Mesendoderm (in vitro differentiated cells): ENCODE measurements around the gene MPIG6B.
A peak's percentile ranks its signal among the peaks of the same experiment; 100 is the strongest.

Experiments
- DNase-seq: peaks from one replicate; pipeline ENCODE4 v3.0.0; 2013
- H2AK5ac ChIP-seq: 2 replicates; pipeline ENCODE4 v1.6.1; 2013; ENCODE audit warnings: low read length, inconsistent platforms
- H2BK120ac ChIP-seq: 2 replicates; pipeline ENCODE4 v1.6.1; 2013; ENCODE audit warnings: low read depth, mild to moderate bottlenecking, low read length, moderate library complexity, mixed read lengths
- H2BK15ac ChIP-seq: replicated peaks from 2 replicates; pipeline ENCODE4 v1.6.1; 2013; ENCODE audit warnings: low read depth, mild to moderate bottlenecking, moderate library complexity
- H2BK5ac ChIP-seq: 2 replicates; pipeline ENCODE4 v1.6.1; 2013; ENCODE audit warnings: low read length, inconsistent platforms
- H3K18ac ChIP-seq: 2 replicates; pipeline ENCODE4 v1.6.1; 2013; ENCODE audit warnings: mild to moderate bottlenecking, low read length, mixed read lengths
- H3K23ac ChIP-seq: one replicate; pipeline ENCODE4 v1.6.1; 2013; ENCODE audit warnings: low read length
- H3K27ac ChIP-seq: 2 replicates; pipeline ENCODE4 v1.5.1; 2013; ENCODE audit warnings: low read depth, mild to moderate bottlenecking, inconsistent platforms, low read length, moderate library complexity
- H3K27me3 ChIP-seq: 2 replicates; pipeline ENCODE4 v1.6.1; 2013; ENCODE audit warnings: low read length, control low read depth, mild to moderate bottlenecking, inconsistent platforms; ENCODE audit not compliant: insufficient read depth, poor library complexity
- H3K36me3 ChIP-seq: 2 replicates; pipeline ENCODE4 v1.6.1; 2013; ENCODE audit warnings: low read length, inconsistent platforms; ENCODE audit not compliant: control insufficient read depth, insufficient read depth
- H3K4ac ChIP-seq: one replicate; pipeline ENCODE4 v1.6.1; 2013; ENCODE audit warnings: low read depth, mild to moderate bottlenecking, low read length, moderate library complexity
- H3K4me1 ChIP-seq: 2 replicates; pipeline ENCODE4 v1.6.1; 2013; ENCODE audit warnings: low read depth, low read length, inconsistent platforms; ENCODE audit not compliant: control insufficient read depth
- H3K4me2 ChIP-seq: 2 replicates; pipeline ENCODE4 v1.6.1; 2013; ENCODE audit warnings: low read length
- H3K4me3 ChIP-seq: 2 replicates; pipeline ENCODE4 v1.5.1; 2013; ENCODE audit warnings: mild to moderate bottlenecking, low read length
- H3K56ac ChIP-seq: one replicate; pipeline ENCODE4 v1.6.1; 2013; ENCODE audit warnings: low read length
- H3K79me1 ChIP-seq: 2 replicates; pipeline ENCODE4 v1.6.1; 2013; ENCODE audit warnings: low read length, inconsistent platforms
- H3K79me2 ChIP-seq: 2 replicates; pipeline ENCODE4 v1.6.1; 2013; ENCODE audit warnings: mild to moderate bottlenecking, low read length; ENCODE audit not compliant: control insufficient read depth, insufficient read depth
- H3K9ac ChIP-seq: 2 replicates; pipeline ENCODE4 v1.6.1; 2013; ENCODE audit warnings: low read length, inconsistent platforms
- H4K5ac ChIP-seq: one replicate; pipeline ENCODE4 v1.6.1; 2013; ENCODE audit warnings: low read length
- H4K8ac ChIP-seq: one replicate; pipeline ENCODE4 v1.6.1; 2013; ENCODE audit warnings: low read depth, mild to moderate bottlenecking, control low read depth, low read length, moderate library complexity
- WGBS: extraction: QIAGEN DNeasy Blood & Tissue Kit; methylation state at CpG from one replicate; pipeline ENCODE4 v1.1.7; 2013; ENCODE audit warnings: low lambda C conversion rate, missing lambda C conversion rate; ENCODE audit not compliant: insufficient coverage; ENCODE audit errors: extremely low coverage; 5-methylcytosine and 5-hydroxymethylcytosine counted together

MPIG6B gene

GRCh38 chr6:31689249-31690110 lies 33.7 kb upstream of the MPIG6B start:
- peaks cover 26% of the 10 kb centered on the region for H3K36me3 ChIP-seq
- H4K5ac ChIP-seq, result no peak overlapping the region
- no peak overlapping the region for H2BK15ac ChIP-seq
- H2BK5ac ChIP-seq, result no peak overlapping the region
- no peak overlapping the region for H2BK120ac ChIP-seq
- H3K4me2 ChIP-seq, result no peak overlapping the region
- no peak overlapping the region for H2AK5ac ChIP-seq
- H3K56ac ChIP-seq, result no peak overlapping the region
- no peaks in the 10 kb centered on the region for H3K79me1 ChIP-seq
- DNase-seq, result peak; percentile 41
- H3K4me1 ChIP-seq, result peaks cover 8% of the 10 kb centered on the region
- WGBS, result no CpG with 5 or more reads among the region's 11 CpGs
- H3K4me3 ChIP-seq, result no peak overlapping the region
- H3K27me3 ChIP-seq, result no peaks in the 10 kb centered on the region
- H3K18ac ChIP-seq, result no peak overlapping the region
- H3K9ac ChIP-seq, result no peak overlapping the region
- no peak overlapping the region for H3K27ac ChIP-seq
- no peak overlapping the region for H3K4ac ChIP-seq
- H4K8ac ChIP-seq, result no peak overlapping the region
- no peaks in the 10 kb centered on the region for H3K79me2 ChIP-seq
- H3K23ac ChIP-seq, result no peak overlapping the region

GRCh38 chr6:31690231-31691077 lies 32.7 kb upstream of the MPIG6B start:
- peaks cover 29% of the 10 kb centered on the region for H3K36me3 ChIP-seq
- no peak overlapping the region for H2BK120ac ChIP-seq

GRCh38 chr6:31691078-31691463 lies 32.1 kb upstream of the MPIG6B start:
- Histone ChIP-seq H2BK120ac (no peak overlapping the region), H4K5ac (no peak overlapping the region), H3K4me1 (peaks cover 8% of the 10 kb centered on the region), H2AK5ac (no peak overlapping the region), H3K23ac (peak overlapping the region; percentile 66), H3K18ac (no peak overlapping the region), H3K36me3 (peaks cover 29% of the 10 kb centered on the region), H3K79me1 (no peaks in the 10 kb centered on the region), H3K4me2 (no peak overlapping the region), H2BK15ac (no peak overlapping the region), H3K4ac (no peak overlapping the region), H3K27me3 (no peaks in the 10 kb centered on the region), H4K8ac (no peak overlapping the region), H3K56ac (no peak overlapping the region), H3K27ac (peak overlapping the region; percentile 6), H3K79me2 (no peaks in the 10 kb centered on the region), H3K9ac (peak overlapping the region; percentile 44), H3K4me3 (no peak overlapping the region), H2BK5ac (no peak overlapping the region)
- no peak for DNase-seq
- no CpG with 5 or more reads among the region's 6 CpGs for WGBS

More at GRCh38 chr6:31690231-31691077, 32.7 kb upstream of the MPIG6B start:
- Histone ChIP-seq H3K18ac (no peak overlapping the region), H3K23ac (peak overlapping the region; percentile 66), H3K4me2 (no peak overlapping the region), H3K79me1 (no peaks in the 10 kb centered on the region), H3K4me3 (no peak overlapping the region), H3K79me2 (no peaks in the 10 kb centered on the region), H3K9ac (peak overlapping the region; percentile 44), H4K8ac (no peak overlapping the region), H2AK5ac (no peak overlapping the region), H3K27ac (peak overlapping the region; percentile 68), H2BK5ac (no peak overlapping the region), H3K27me3 (no peaks in the 10 kb centered on the region), H3K4ac (no peak overlapping the region), H3K56ac (peak overlapping the region; percentile 79), H3K4me1 (peaks cover 8% of the 10 kb centered on the region), H2BK15ac (no peak overlapping the region), H4K5ac (no peak overlapping the region)
- peak; percentile 78 for DNase-seq
- no CpG with 5 or more reads among the region's 10 CpGs for WGBS

- Histone ChIP-seq H3K27me3 (no peaks in the 10 kb centered on the region), H3K79me1 (no peaks in the 10 kb centered on the region), H2BK120ac (no peak overlapping the region), H3K4me3 (no peak overlapping the region), H2AK5ac (no peak overlapping the region), H3K9ac (no peak overlapping the region), H3K79me2 (no peaks in the 10 kb centered on the region), H3K4ac (no peak overlapping the region), H2BK5ac (no peak overlapping the region), H4K5ac (no peak overlapping the region), H3K4me2 (no peak overlapping the region), H3K56ac (no peak overlapping the region), H3K23ac (no peak overlapping the region), H3K4me1 (peaks cover 8% of the 10 kb centered on the region), H3K18ac (no peak overlapping the region), H2BK15ac (no peak overlapping the region), H3K27ac (no peak overlapping the region), H3K36me3 (peaks cover 30% of the 10 kb centered on the region), H4K8ac (no peak overlapping the region)
- DNase-seq, result no peak
- no CpG with 5 or more reads among the region's 12 CpGs for WGBS
Observed at GRCh38 chr6:31691564-31692108, 31.5 kb upstream of the MPIG6B start.

- Histone ChIP-seq H4K8ac (no peak overlapping the region), H3K4ac (no peak overlapping the region), H3K27me3 (no peaks in the 10 kb centered on the region), H3K79me1 (no peaks in the 10 kb centered on the region), H4K5ac (no peak overlapping the region), H2BK5ac (no peak overlapping the region), H3K4me2 (no peak overlapping the region), H2BK120ac (no peak overlapping the region), H3K4me3 (no peak overlapping the region), H3K4me1 (peaks cover 8% of the 10 kb centered on the region), H3K27ac (no peak overlapping the region), H3K9ac (no peak overlapping the region), H2AK5ac (no peak overlapping the region), H3K56ac (no peak overlapping the region), H2BK15ac (no peak overlapping the region), H3K79me2 (no peaks in the 10 kb centered on the region), H3K23ac (no peak overlapping the region), H3K36me3 (peaks cover 32% of the 10 kb centered on the region), H3K18ac (no peak overlapping the region)
- WGBS, result no CpG with 5 or more reads among the region's 4 CpGs
- no peak for DNase-seq
Observed at GRCh38 chr6:31692353-31692752, 30.8 kb upstream of the MPIG6B start.
